ENCODE measurements around the gene FHDC1.

Gene FHDC1

DNA sequence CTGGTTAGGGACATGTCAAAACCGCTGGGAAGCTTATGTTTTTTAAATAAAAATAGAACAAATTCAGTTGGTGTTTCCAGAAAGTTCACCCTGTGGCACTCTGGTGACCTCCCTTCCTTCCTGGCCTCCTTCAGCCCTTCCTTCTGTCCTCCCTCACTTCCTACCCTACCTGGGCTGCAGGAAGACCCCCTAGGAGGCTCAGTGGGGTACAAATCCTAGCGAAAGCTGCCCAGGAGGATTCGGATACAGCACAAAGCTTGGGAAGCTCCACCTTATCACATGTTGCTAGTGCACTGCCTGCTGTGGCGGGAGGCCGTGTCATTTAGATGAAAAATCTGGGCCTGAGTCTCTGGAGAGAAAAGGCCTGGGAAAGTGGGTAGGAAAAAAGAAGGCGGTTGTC, 60.5 kb downstream of the FHDC1 start:
- H3K27ac ChIP-seq (ENCODE audit: poor library complexity, severe bottlenecking) = no peak overlapping the region
- no peak overlapping the region for H3K4me3 ChIP-seq (ENCODE audit: severe bottlenecking)
- TF ChIP-seq, protein P1, sequence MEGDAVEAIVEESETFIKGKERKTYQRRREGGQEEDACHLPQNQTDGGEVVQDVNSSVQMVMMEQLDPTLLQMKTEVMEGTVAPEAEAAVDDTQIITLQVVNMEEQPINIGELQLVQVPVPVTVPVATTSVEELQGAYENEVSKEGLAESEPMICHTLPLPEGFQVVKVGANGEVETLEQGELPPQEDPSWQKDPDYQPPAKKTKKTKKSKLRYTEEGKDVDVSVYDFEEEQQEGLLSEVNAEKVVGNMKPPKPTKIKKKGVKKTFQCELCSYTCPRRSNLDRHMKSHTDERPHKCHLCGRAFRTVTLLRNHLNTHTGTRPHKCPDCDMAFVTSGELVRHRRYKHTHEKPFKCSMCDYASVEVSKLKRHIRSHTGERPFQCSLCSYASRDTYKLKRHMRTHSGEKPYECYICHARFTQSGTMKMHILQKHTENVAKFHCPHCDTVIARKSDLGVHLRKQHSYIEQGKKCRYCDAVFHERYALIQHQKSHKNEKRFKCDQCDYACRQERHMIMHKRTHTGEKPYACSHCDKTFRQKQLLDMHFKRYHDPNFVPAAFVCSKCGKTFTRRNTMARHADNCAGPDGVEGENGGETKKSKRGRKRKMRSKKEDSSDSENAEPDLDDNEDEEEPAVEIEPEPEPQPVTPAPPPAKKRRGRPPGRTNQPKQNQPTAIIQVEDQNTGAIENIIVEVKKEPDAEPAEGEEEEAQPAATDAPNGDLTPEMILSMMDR (IDR thresholded peaks at IDR 0.05; ENCODE audit: poor library complexity, severe bottlenecking) = no peak
- no peaks in the 10 kb centered on the region for H3K27me3 ChIP-seq (ENCODE audit: insufficient read depth, poor library complexity, severe bottlenecking)
- H3K36me3 ChIP-seq (ENCODE audit: low read depth) = no peaks in the 10 kb centered on the region
- H3K9me3 ChIP-seq (ENCODE audit: severe bottlenecking) = no peaks in the 10 kb centered on the region
- DNase-seq (ENCODE audit: low spot score) (no peak), ATAC-seq (ENCODE audit: low read depth) (no peak)
- H3K4me1 ChIP-seq (ENCODE audit: insufficient read depth, poor library complexity, severe bottlenecking) = peaks cover 26% of the 10 kb centered on the region

DNA sequence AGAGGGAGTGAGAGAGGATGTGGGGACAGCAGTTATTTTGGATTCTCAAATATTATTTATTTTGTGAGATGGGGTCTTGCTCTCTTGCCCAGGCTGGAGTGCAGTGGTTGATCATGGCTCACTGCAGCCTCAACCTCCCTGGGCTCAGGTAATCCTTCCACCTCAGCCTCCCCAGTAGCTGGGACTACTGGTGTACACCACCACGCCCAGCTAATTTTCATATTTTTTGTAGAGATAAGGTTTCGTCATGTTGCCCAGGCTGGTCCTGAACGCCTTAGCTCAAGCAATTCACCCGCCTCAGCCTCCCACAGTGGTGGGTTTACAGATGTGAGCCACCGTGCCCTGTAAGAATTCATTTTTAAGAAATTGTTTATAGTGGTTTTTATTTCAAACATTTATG, 61.2 kb downstream of the FHDC1 start:
- DNase-seq (ENCODE audit: low spot score) = peak; percentile 11
- Histone ChIP-seq H3K27ac (ENCODE audit: poor library complexity, severe bottlenecking) (peak overlapping the region; percentile 65), H3K4me1 (ENCODE audit: insufficient read depth, poor library complexity, severe bottlenecking) (peaks cover 20% of the 10 kb centered on the region), H3K4me3 (ENCODE audit: severe bottlenecking) (no peak overlapping the region), H3K9me3 (ENCODE audit: severe bottlenecking) (no peaks in the 10 kb centered on the region), H3K27me3 (ENCODE audit: insufficient read depth, poor library complexity, severe bottlenecking) (no peaks in the 10 kb centered on the region), H3K36me3 (ENCODE audit: low read depth) (no peaks in the 10 kb centered on the region)
- no peak for ATAC-seq (ENCODE audit: low read depth)
- TF ChIP-seq, protein P1 (IDR thresholded peaks at IDR 0.05; ENCODE audit: poor library complexity, severe bottlenecking) = no peak

DNA sequence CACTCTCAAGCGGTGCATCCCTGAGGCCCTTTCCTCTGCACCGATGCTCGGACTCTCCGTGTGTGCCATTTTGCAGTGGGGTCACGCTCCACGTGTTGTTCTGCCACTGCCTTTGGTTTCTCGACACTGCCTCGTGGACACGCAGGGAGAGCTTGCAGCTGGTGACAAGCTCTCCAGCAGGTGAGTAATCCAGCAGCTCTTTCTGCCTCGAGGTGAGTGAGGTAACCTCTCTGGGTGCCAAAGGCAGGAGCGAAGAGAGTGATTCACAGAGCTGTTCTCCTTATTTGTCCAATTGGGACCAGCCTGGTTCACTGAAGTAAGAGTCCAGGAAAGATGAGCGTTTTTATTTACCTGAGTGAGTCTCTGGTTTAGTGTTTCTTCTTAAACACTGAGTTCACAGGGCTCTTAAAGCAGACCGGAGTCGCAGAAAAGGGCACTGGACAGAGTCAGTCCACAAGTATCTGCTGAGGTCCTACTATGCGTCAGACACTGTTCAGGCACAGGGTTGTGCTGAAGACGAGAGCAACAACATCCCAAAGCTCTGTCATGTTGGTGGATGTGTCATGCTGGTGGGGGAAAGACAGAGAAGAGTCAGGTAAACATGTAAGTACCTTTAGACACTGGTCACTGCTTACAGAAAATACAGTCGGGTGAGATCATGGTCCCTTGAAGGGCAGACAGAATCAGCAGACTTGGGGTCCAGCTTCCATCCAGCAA, 61.8 kb downstream of the FHDC1 start:
- Histone ChIP-seq H3K27ac (ENCODE audit: poor library complexity, severe bottlenecking) (peak overlapping the region; percentile 65), H3K4me3 (ENCODE audit: severe bottlenecking) (no peak overlapping the region), H3K27me3 (ENCODE audit: insufficient read depth, poor library complexity, severe bottlenecking) (no peaks in the 10 kb centered on the region), H3K36me3 (ENCODE audit: low read depth) (no peaks in the 10 kb centered on the region), H3K9me3 (ENCODE audit: severe bottlenecking) (no peaks in the 10 kb centered on the region), H3K4me1 (ENCODE audit: insufficient read depth, poor library complexity, severe bottlenecking) (peaks cover 17% of the 10 kb centered on the region)
- peak; percentile 92 for DNase-seq (ENCODE audit: low spot score)
- ATAC-seq (ENCODE audit: low read depth) = peak; percentile 98
- TF ChIP-seq, protein P1 (IDR thresholded peaks at IDR 0.05; ENCODE audit: poor library complexity, severe bottlenecking) = no peak

DNA sequence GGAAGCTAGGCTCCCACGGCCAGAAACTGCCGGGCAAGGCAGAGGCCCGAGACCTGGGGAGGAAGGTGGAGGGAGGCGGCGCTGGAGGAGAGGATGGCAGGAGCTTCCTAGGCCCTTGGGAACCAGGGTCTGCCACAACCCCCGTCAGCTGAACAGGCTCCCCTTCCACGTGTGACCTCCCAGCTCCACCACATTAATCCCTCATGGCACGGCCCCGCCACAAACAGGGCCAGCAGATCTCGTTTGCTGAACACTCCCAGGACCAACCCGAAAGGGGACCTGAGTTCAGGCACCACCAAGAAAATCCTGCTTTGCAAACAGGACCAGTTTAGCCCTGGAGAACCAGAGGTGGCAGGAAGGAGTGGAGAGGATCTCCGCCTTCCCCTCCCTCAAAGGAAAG, 62.7 kb downstream of the FHDC1 start:
- no peaks in the 10 kb centered on the region for H3K9me3 ChIP-seq (ENCODE audit: severe bottlenecking)
- no peaks in the 10 kb centered on the region for H3K36me3 ChIP-seq (ENCODE audit: low read depth)
- no peak for ATAC-seq (ENCODE audit: low read depth)
- TF ChIP-seq, protein P1 (IDR thresholded peaks at IDR 0.05; ENCODE audit: poor library complexity, severe bottlenecking) = no peak
- H3K4me1 ChIP-seq (ENCODE audit: insufficient read depth, poor library complexity, severe bottlenecking) = peaks cover 17% of the 10 kb centered on the region
- no peak for DNase-seq (ENCODE audit: low spot score)
- no peak overlapping the region for H3K4me3 ChIP-seq (ENCODE audit: severe bottlenecking)
- H3K27me3 ChIP-seq (ENCODE audit: insufficient read depth, poor library complexity, severe bottlenecking) = no peaks in the 10 kb centered on the region
- peak overlapping the region; percentile 65 for H3K27ac ChIP-seq (ENCODE audit: poor library complexity, severe bottlenecking)

DNA sequence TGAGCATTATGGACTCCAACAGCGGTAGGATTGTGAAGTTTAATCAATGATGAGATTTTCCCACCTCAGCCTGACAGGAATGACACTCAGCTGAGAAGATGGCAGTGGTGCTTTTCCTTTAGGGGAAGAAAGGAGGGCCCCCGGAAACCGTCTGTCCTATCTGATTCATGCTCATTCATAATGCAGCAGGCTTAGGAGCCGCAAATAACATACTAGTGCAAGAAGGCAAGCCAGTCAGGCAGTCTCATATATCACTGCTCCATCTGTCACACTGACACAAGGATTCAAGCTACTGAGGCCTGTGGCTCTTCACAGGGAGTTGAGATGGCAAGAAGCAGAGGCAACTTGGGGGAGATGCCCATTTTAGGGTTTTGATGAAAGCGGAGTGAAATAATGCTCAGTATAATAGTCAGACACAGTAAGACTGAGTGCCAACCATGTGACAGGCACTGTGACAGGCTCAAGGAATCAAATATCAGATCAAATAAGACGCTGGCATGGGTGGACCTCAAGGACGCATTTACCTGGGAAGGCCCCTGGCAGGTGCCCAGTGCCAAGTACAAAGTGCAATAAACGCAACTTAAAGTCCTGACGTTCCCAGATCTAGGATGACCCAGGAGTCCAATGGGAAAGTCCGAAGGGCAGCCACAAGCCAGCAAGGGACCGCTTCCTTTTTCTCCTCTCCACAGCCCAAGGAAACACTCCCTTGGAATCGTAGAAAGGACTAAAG, 63.4 kb downstream of the FHDC1 start:
- peak overlapping the region; percentile 65 for H3K27ac ChIP-seq (ENCODE audit: poor library complexity, severe bottlenecking)
- H3K4me1 ChIP-seq (ENCODE audit: insufficient read depth, poor library complexity, severe bottlenecking) = peaks cover 17% of the 10 kb centered on the region
- no peaks in the 10 kb centered on the region for H3K36me3 ChIP-seq (ENCODE audit: low read depth)
- no peaks in the 10 kb centered on the region for H3K27me3 ChIP-seq (ENCODE audit: insufficient read depth, poor library complexity, severe bottlenecking)
- no peaks in the 10 kb centered on the region for H3K9me3 ChIP-seq (ENCODE audit: severe bottlenecking)
- ATAC-seq (ENCODE audit: low read depth) (no peak), DNase-seq (ENCODE audit: low spot score) (no peak)
- H3K4me3 ChIP-seq (ENCODE audit: severe bottlenecking) = no peak overlapping the region
- TF ChIP-seq, protein P1 (IDR thresholded peaks at IDR 0.05; ENCODE audit: poor library complexity, severe bottlenecking) = no peak

All from RWPE2 (cell line).